DOHH2 (cell line): ENCODE data around the gene TNNC1.

Experiments used
- H3F3A ChIP-seq: fragments of 200-600 bp; sonication (generic), shearing (Covaris generic); 2 replicates; pipeline ENCODE4 v1.6.0; 2016; ENCODE audit warnings: antibody characterized with exemption, mild to moderate bottlenecking; ENCODE audit not compliant: control insufficient read depth, insufficient read depth
- H3K27ac ChIP-seq: fragments of 200-600 bp; sonication (generic); 2 replicates; pipeline ENCODE4 v1.5.1; 2014; ENCODE audit warnings: low read depth, mild to moderate bottlenecking, low read length, moderate library complexity
- H3K27me3 ChIP-seq: fragments of 200-600 bp; sonication (generic); 2 replicates; pipeline ENCODE4 v1.6.1; 2014; ENCODE audit warnings: mild to moderate bottlenecking, low read length, mixed read lengths; ENCODE audit not compliant: control insufficient read depth
- H3K36me3 ChIP-seq: fragments of 200-600 bp; sonication (generic); 2 replicates; pipeline ENCODE4 v1.6.1; 2014; ENCODE audit warnings: mild to moderate bottlenecking, low read length, moderate library complexity, mixed read lengths; ENCODE audit not compliant: control insufficient read depth
- H3K4me1 ChIP-seq: fragments of 200-600 bp; sonication (generic); 2 replicates; pipeline ENCODE4 v1.6.1; 2014; ENCODE audit warnings: mild to moderate bottlenecking, low read length, mixed read lengths; ENCODE audit not compliant: control insufficient read depth
- H3K4me2 ChIP-seq: fragments of 200-600 bp; sonication (generic); 2 replicates; pipeline ENCODE4 v1.6.0; 2014; ENCODE audit warnings: mild to moderate bottlenecking, low read length, moderate library complexity
- H3K4me3 ChIP-seq: fragments of 200-600 bp; sonication (generic); 2 replicates; pipeline ENCODE4 v1.5.1; 2014; ENCODE audit warnings: mild to moderate bottlenecking, low read length, mixed read lengths
- H3K79me2 ChIP-seq: fragments of 200-600 bp; sonication (generic); 2 replicates; pipeline ENCODE4 v1.6.1; 2014; ENCODE audit warnings: mild to moderate bottlenecking, low read length, mixed read lengths; ENCODE audit not compliant: control insufficient read depth
- H3K9me2 ChIP-seq: fragments of 200-600 bp; sonication (generic); replicated peaks from 2 replicates; pipeline ENCODE4 v1.6.1; 2014; ENCODE audit warnings: mild to moderate bottlenecking, low read length, mixed read lengths; ENCODE audit not compliant: control insufficient read depth
- H3K9me3 ChIP-seq: fragments of 200-600 bp; sonication (generic); 2 replicates; pipeline ENCODE4 v1.6.1; 2014; ENCODE audit warnings: antibody characterized with exemption, low read length, mixed read lengths; ENCODE audit not compliant: control insufficient read depth, insufficient read depth
- H4K20me1 ChIP-seq: fragments of 200-600 bp; sonication (generic); 2 replicates; pipeline ENCODE4 v1.6.0; 2014; ENCODE audit warnings: low read depth, mild to moderate bottlenecking, antibody characterized with exemption, low read length, moderate library complexity; ENCODE audit not compliant: control insufficient read depth, insufficient read depth
- CTCF ChIP-seq: fragments of 200-600 bp; sonication (generic); IDR thresholded peaks from one replicate; pipeline ENCODE4 v1.5.1; 2014; ENCODE audit warnings: antibody characterized with exemption, mild to moderate bottlenecking, low read depth, low read length; ENCODE audit not compliant: poor library complexity, severe bottlenecking
- EZH2phosphoT487 ChIP-seq: fragments of 200-600 bp; sonication (generic); IDR thresholded peaks from 2 replicates; pipeline ENCODE4 v1.6.1; 2017; ENCODE audit warnings: borderline replicate concordance, mild to moderate bottlenecking, antibody characterized with exemption, low read length, moderate library complexity, mixed read lengths

The TNNC1 gene

DNA sequence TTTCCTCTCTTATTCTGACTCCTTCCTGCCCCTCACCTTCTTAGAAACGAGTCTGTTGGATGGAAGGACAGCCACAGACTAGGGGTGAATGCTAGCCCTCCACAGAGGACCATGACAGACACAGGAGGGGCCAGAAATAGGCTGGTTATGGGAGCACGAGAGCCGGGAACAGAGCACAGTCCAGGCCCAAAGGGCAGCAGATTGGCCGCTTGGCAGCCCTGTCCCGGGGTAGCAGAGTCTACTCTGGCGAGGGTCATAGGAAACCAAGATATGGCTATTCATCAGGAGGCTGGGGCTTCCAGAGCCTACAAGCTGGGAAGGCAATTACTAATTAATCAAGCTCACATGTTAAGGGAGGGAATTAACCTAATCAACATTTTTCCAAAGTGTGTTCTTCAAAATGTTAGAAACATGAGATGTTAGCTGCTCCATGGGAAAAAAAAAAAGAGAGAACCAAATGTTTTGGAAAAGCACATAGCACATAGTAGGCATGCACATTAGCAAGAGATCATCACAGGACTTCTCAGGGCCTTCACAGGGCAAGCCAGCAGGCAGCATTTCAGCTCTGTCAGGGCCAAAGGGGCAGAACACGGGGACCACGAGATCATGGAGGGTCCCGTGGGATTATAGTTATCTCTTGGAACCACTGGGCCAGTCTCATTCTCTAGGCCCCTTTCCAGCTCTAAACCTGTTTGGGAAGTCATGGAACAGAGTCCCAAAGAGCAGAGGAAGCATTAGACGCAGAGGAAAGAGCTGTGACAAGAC lies 22.2 kb downstream of the TNNC1 start:
- Histone ChIP-seq H3K27me3 (peaks cover 20% of the 10 kb centered on the region), H4K20me1 (no peaks in the 10 kb centered on the region), H3K4me2 (no peak overlapping the region), H3K79me2 (no peaks in the 10 kb centered on the region), H3K4me3 (no peak overlapping the region), H3K9me2 (no peaks in the 10 kb centered on the region), H3K9me3 (no peaks in the 10 kb centered on the region), H3F3A (no peaks in the 10 kb centered on the region), H3K4me1 (no peaks in the 10 kb centered on the region), H3K36me3 (no peaks in the 10 kb centered on the region), H3K27ac (no peak overlapping the region)
- TF ChIP-seq CTCF = no peak
- TF ChIP-seq EZH2phosphoT487 = no peak

- Histone ChIP-seq H3K4me2 (no peak overlapping the region), H3F3A (no peaks in the 10 kb centered on the region), H3K9me3 (no peaks in the 10 kb centered on the region), H4K20me1 (no peaks in the 10 kb centered on the region), H3K27ac (no peak overlapping the region), H3K27me3 (peaks cover 23% of the 10 kb centered on the region), H3K4me1 (no peaks in the 10 kb centered on the region), H3K9me2 (no peaks in the 10 kb centered on the region), H3K4me3 (no peak overlapping the region), H3K36me3 (no peaks in the 10 kb centered on the region), H3K79me2 (no peaks in the 10 kb centered on the region)
- TF ChIP-seq CTCF = no peak
- no peak for TF ChIP-seq EZH2phosphoT487
These were observed 23.4 kb downstream of the TNNC1 start for GRCh38 chr3:52430416-52430810.

GRCh38 chr3:52429779-52430415 lies 23.9 kb downstream of the TNNC1 start:
- H3K4me3 ChIP-seq = no peak overlapping the region
- H3K79me2 ChIP-seq = no peaks in the 10 kb centered on the region
- H3K9me2 ChIP-seq = no peaks in the 10 kb centered on the region
- H3K27me3 ChIP-seq = peaks cover 26% of the 10 kb centered on the region
- no peak overlapping the region for H3K4me2 ChIP-seq
- no peak for TF ChIP-seq CTCF
- TF ChIP-seq EZH2phosphoT487 = no peak
- no peaks in the 10 kb centered on the region for H3F3A ChIP-seq
- no peaks in the 10 kb centered on the region for H3K9me3 ChIP-seq
- H3K4me1 ChIP-seq = no peaks in the 10 kb centered on the region
- no peaks in the 10 kb centered on the region for H3K36me3 ChIP-seq
- no peaks in the 10 kb centered on the region for H4K20me1 ChIP-seq
- H3K27ac ChIP-seq = no peak overlapping the region
